ENCODE results near the gene DAP. TPM values are rescaled to one million over a fixed set of nuclear protein-coding genes. Genes with fewer than 3 reads are reported as not detected.

DAP gene
- total and polyA plus RNA-seq, 8 donors: 68.3 to 183 (median 132) TPM

GRCh38 chr5:10701567-10702039, 59.4 kb downstream of the DAP start:
- TF ChIP-seq, protein P1, sequence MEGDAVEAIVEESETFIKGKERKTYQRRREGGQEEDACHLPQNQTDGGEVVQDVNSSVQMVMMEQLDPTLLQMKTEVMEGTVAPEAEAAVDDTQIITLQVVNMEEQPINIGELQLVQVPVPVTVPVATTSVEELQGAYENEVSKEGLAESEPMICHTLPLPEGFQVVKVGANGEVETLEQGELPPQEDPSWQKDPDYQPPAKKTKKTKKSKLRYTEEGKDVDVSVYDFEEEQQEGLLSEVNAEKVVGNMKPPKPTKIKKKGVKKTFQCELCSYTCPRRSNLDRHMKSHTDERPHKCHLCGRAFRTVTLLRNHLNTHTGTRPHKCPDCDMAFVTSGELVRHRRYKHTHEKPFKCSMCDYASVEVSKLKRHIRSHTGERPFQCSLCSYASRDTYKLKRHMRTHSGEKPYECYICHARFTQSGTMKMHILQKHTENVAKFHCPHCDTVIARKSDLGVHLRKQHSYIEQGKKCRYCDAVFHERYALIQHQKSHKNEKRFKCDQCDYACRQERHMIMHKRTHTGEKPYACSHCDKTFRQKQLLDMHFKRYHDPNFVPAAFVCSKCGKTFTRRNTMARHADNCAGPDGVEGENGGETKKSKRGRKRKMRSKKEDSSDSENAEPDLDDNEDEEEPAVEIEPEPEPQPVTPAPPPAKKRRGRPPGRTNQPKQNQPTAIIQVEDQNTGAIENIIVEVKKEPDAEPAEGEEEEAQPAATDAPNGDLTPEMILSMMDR (IDR thresholded peaks at IDR 0.05): peak; percentile 44 to 71 (median 58)
- FAIRE-seq (no peak), DNase-seq (peak in 1 of 6 donors; percentile 39), ATAC-seq (peak in 3 of 4 donors; percentile 10 to 32 (median 27))
- Histone ChIP-seq H3K4me3 (no peak overlapping the region), H3K27ac (peak overlapping the region; percentile 68 to 89 (median 76)), H3K36me3 (no peaks in the 10 kb centered on the region), H3K4me1 (peaks cover 63 to 81% (median 75%) of the 10 kb centered on the region in 3 donors), H3K27me3 (no peaks in the 10 kb centered on the region), H3K9me3 (no peaks in the 10 kb centered on the region)
- WGBS, 2 donors: 24 to 30% methylated on average over 6 of the region's 6 CpGs
- intact Hi-C loops (cut with DNase I): loop anchor here in 1 of 3 donors (10.0 kb wide), 1 partner anchor 53 kb away; no protein-coding TSS in a partner anchor

- no peaks in the 10 kb centered on the region for H3K27me3 ChIP-seq
- peak overlapping the region in 3 of 4 donors; percentile 6 to 89 (median 75) for H3K27ac ChIP-seq
- intact Hi-C loops (cut with DNase I): loop anchor here in 1 of 3 donors (10.0 kb wide), 1 partner anchor 54 kb away; no protein-coding TSS in a partner anchor
- peaks cover 55 to 73% (median 65%) of the 10 kb centered on the region in 3 donors for H3K4me1 ChIP-seq
- no peaks in the 10 kb centered on the region for H3K36me3 ChIP-seq
- ATAC-seq: no peak
- no peaks in the 10 kb centered on the region for H3K9me3 ChIP-seq
- no peak for DNase-seq
- WGBS, 2 donors: 82 to 83% methylated on average over 7 of the region's 7 CpGs
- H3K4me3 ChIP-seq: no peak overlapping the region
- TF ChIP-seq, protein P1 (IDR thresholded peaks at IDR 0.05): no peak
- FAIRE-seq: no peak
Observed at GRCh38 chr5:10700516-10700915, 60.5 kb downstream of the DAP start.

GRCh38 chr5:10699987-10700386, 61.0 kb downstream of the DAP start:
- intact Hi-C loops (cut with DNase I): loop anchor here in 2 of 3 donors (10.0 kb wide), 2 partner anchors 55 to 155 kb away; no protein-coding TSS in a partner anchor
- H3K27ac ChIP-seq: peak overlapping the region in 2 of 4 donors; percentile 51 to 75
- TF ChIP-seq, protein P1 (IDR thresholded peaks at IDR 0.05): no peak
- no peaks in the 10 kb centered on the region for H3K36me3 ChIP-seq
- no peak for FAIRE-seq
- DNase-seq: no peak
- H3K9me3 ChIP-seq: no peaks in the 10 kb centered on the region
- WGBS, 2 donors: 63 to 69% methylated on average over 8 of the region's 8 CpGs
- no peak for ATAC-seq
- peaks cover 51 to 70% (median 67%) of the 10 kb centered on the region in 3 donors for H3K4me1 ChIP-seq
- H3K27me3 ChIP-seq: no peaks in the 10 kb centered on the region
- H3K4me3 ChIP-seq: no peak overlapping the region

GRCh38 chr5:10699281-10699874, 61.7 kb downstream of the DAP start:
- 74 to 85% methylated on average over 5 of the region's 5 CpGs for WGBS, 2 donors
- FAIRE-seq: no peak
- TF ChIP-seq, protein P1 (IDR thresholded peaks at IDR 0.05): no peak
- no peak for DNase-seq
- Histone ChIP-seq H3K36me3 (no peaks in the 10 kb centered on the region), H3K9me3 (no peaks in the 10 kb centered on the region), H3K4me1 (peaks cover 44 to 64% (median 64%) of the 10 kb centered on the region in 3 donors), H3K4me3 (no peak overlapping the region), H3K27me3 (no peaks in the 10 kb centered on the region), H3K27ac (peak overlapping the region in 2 of 4 donors; percentile 16 to 51)
- intact Hi-C loops (cut with DNase I): loop anchor here in 2 of 3 donors (10.0 kb wide), 1 partner anchor 155 kb away; no protein-coding TSS in a partner anchor
- ATAC-seq: no peak

Measured in pancreas (tissue), 10 donors.